Fibroblast of lung (primary cell): ENCODE measurements around the gene LMF2.

Source experiments
- CTCF ChIP-seq, 2 donors: IDR thresholded peaks in 1 of 2; conservative IDR thresholded peaks in 1 of 2; 1 replicate in 1 of 2; 2 replicates in 1 of 2; pipeline ENCODE4 v1.5.1; 2011 to 2012; ENCODE audit warnings: low read length in 2 of 2, control low read depth in 1 of 2, inconsistent platforms in 1 of 2, low read depth in 1 of 2, mild to moderate bottlenecking in 1 of 2
- EZH2 ChIP-seq: IDR thresholded peaks from 2 replicates; pipeline ENCODE4 v1.5.1; 2012; ENCODE audit warnings: low read length, control low read depth, mild to moderate bottlenecking; ENCODE audit errors: missing control alignments

GRCh38 chr22:50518606-50519005 lies 11.1 kb upstream of the LMF2 start:
- TF ChIP-seq CTCF (conservative IDR thresholded peaks at IDR 0.05 in 1 of 2, IDR thresholded peaks at IDR 0.05 in 1 of 2; ENCODE audit: low read depth in 1 of 2, low read length in 2 of 2) (no peak), EZH2 (no peak)
